Measurements from ENCODE around the gene ZP1.

Gene ZP1

DNA sequence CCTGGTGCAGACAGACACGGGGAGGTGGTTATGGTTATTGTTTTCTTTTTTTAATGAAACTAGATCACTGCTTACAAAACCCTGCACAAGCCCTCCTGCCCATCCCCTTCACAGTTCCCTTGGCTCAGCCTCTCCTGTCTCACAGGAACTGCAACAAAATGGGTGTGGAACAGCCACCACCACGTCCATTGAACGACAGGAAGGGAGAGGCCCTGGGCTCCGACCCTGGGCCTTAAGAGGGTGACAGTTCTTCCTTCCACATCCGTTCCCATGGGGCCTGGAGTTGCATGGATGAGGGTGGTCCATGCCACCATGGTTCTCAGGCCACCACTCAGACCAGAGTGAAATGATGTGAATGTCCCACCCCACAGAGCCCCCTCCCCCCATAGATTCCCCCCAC is 23.4 kb downstream of the ZP1 start:
- TF ChIP-seq ZNF274 (IDR thresholded peaks at IDR 0.05; ENCODE audit: low read depth, low read length): no peak
- no peak overlapping the region for H3K4me3 ChIP-seq (ENCODE audit: low read length)

DNA sequence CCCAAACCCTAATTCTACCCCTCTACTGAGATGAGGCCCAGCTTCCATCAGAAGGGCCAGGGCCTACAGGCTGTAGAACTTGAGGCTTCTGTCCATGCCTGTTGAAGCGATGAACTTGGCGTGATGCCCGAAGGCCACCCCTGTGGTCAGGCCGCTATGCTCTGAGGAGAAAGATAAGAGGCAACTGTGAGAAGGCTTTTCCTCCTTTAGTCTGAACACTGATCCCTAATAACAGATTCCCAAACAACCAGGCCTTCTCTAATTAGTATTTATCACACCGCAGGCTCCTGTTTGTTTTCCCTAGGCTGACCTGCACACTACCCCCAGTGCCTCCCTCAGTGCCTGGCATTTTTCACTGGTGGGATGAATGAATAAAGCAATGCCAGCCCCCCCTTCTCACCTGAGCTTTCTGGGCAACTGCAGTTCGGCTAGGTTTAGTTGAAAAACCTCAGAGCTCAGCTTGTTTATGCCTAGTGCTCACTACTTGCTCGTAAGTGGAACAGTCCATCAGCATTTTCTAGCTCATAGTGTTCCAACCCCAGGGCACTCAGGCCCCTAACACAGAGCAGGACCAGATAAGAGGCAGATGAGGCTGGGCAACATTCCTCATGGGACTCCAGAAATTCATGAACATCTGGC is 23.9 kb downstream of the ZP1 start:
- TF ChIP-seq ZNF274 (IDR thresholded peaks at IDR 0.05; ENCODE audit: low read depth, low read length): no peak
- H3K4me3 ChIP-seq (ENCODE audit: low read length): no peak overlapping the region

DNA sequence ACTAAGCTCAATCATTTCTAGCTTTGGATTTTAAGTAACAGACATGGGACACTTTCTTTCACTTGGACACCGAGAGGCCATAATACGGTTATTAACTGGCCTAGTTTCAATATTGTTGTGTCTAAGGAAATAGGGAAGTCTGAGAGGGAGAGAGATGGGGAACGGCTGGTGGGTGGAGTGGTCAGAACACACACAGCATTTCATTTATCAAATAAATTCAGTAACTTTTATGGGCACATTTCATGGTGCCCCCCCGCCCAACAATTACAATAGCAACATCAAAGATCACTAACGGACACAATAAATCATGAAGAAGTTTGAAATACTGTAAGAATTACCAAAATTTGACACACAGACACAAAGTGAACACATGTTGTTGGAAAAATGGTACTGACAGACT is 28.3 kb downstream of the ZP1 start:
- H3K4me3 ChIP-seq (ENCODE audit: low read length): no peak overlapping the region
- TF ChIP-seq ZNF274 (IDR thresholded peaks at IDR 0.05; ENCODE audit: low read depth, low read length): no peak

DNA sequence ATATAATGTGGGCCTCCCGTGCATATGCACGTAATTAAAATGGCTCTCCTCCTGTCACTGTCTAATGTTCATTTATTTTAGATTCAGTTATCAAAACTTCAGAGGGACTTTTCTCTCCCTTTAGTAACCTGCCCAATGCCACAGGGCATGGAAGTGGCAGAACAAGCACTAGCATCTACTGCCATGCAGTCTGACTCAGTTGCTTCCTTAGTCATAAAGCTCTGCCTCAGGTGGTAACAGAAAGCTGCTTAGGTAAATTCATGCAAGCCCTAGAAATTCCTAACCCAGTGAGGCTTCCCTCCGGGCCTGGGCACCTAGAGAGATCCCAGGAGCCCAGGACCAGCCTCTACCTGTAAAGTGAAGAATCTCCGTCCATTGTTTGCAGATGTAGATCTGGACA is 30.2 kb downstream of the ZP1 start:
- no peak overlapping the region for H3K4me3 ChIP-seq (ENCODE audit: low read length)
- no peak for TF ChIP-seq ZNF274 (IDR thresholded peaks at IDR 0.05; ENCODE audit: low read depth, low read length)

DNA sequence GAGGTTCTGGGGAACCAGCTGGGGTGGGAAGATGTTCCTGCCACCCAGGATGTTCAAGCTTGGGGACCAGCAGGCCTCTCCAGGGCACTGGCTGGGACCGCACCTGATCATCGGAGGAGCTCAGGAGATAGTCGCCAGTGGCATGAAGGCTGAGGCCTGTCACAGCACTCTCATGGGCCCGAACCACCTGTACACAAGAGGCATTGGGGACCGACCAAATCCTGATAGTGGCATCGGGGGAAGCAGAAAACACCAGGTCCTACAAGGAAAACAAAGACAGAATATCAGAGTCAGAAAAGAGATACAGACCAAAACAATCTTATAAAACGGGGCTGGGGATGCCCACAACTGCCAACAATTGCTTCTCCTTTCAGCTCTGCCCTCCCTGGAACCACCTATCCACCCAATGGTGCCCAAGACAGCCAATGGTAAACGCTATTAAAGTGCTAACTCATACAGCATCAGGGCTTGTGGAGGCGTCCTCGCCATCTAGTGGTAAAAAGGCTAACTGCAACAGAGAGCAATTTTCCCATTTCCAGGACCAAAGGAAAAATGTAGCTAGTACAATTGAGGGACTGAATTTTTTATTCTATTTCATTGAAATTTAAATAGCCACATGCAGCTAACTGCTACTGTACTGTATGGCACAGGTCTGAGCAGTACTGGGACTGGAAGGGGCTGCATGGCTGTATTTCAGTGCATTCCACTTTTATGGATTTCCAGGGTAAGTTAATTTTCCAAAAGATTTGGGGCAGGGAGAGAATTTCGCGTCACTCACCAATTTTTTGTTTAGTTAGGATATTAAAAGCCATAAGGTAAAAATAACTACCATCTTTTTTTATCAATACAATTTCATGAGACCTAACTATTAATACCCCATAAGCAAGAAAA is 31.9 kb downstream of the ZP1 start:
- TF ChIP-seq ZNF274 (IDR thresholded peaks at IDR 0.05; ENCODE audit: low read depth, low read length): no peak
- H3K4me3 ChIP-seq (ENCODE audit: low read length): no peak overlapping the region

DNA sequence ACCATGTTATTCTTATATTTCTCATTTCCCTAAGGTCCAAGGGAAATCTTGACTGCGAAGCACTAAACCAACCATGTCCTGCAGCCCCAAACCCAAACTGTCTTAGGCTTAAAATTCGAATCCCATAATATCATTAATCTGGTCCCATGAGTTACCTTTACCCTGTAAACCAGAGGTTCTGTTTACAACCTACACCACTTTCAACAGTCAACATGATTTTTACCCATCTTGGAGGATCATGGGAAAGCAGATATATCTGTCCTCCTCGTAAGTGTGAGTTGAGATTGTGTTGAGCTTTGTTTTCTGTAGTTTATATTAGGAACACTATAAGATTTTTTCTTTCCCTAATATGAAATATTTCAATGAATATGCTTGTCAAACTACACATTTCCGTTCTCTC is 32.6 kb downstream of the ZP1 start:
- no peak for TF ChIP-seq ZNF274 (IDR thresholded peaks at IDR 0.05; ENCODE audit: low read depth, low read length)
- H3K4me3 ChIP-seq (ENCODE audit: low read length): no peak overlapping the region

DNA sequence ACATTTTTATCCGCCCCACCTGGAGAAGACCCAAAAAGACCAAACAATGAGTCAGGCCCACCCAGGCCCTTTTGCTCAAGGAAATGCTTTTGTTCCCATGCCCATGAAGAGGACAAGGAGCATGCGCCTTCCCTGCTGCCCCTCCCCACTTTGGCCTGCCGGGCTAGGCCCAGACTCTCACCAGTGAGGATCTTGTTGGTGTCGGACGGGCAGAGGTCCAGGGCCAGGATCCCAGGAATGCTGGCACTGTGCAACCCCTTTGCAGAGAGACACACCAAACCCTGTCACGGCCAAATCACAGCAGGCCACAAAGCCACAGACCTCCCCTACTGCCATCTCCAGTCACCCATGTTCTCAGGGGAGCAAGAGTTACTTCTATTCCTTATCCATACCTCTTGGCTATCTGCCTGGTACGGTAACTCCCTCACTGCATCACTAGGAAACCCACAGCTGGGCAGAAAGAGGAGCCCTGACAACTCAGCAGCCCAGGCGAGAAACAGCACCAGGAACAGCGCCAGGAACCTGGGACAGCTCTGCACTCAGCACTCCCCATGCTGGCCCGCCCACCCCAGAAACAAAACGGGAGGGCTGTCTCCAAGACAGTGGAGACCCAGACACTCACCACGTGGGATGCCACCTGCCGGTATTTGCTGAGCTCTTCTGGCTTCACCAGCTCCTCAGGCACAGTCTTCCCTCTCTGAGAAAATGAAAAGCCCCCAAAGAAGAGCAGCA is 33.5 kb downstream of the ZP1 start:
- TF ChIP-seq ZNF274 (IDR thresholded peaks at IDR 0.05; ENCODE audit: low read depth, low read length): no peak
- H3K4me3 ChIP-seq (ENCODE audit: low read length): no peak overlapping the region

DNA sequence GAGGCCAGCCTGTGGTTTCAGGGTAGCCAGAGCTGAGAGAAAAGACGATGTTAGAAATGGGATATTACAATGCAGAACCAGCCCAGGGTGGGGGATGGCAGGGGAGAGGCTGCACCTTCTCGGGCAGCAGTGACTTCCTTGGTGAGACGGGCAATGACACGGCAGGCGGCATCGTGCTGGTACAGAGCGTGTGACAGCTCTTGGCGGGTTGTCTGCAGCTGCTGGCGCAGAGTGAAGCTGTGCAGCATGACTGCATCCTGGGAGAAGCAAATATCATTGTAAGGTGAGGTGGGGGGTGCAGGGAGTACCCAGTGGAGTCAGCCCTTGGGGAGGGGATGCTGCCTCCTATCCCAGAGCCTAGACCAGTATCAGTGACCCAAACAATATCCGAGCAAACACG is 35.3 kb downstream of the ZP1 start:
- no peak overlapping the region for H3K4me3 ChIP-seq (ENCODE audit: low read length)
- no peak for TF ChIP-seq ZNF274 (IDR thresholded peaks at IDR 0.05; ENCODE audit: low read depth, low read length)

DNA sequence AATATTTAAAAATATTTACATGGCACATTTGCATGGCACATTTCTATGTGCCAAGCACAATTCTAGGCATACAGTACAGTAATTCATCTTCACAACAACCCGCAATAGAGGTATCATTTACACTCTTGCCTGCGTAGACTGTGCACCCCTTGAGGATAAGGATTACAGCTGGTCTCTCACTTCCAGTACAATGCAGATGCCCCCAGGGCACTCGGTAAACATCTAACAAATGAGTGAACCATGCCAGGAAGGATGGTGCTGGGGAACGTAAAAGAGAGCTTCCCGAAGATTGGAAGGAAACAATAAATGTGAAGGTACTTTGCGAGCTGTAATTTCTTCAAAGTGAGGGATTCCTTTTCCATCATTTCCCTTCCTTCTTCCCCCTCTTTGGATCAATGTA is 37.7 kb downstream of the ZP1 start:
- TF ChIP-seq ZNF274 (IDR thresholded peaks at IDR 0.05; ENCODE audit: low read depth, low read length): no peak
- peak overlapping the region; percentile 96 for H3K4me3 ChIP-seq (ENCODE audit: low read length)

DNA sequence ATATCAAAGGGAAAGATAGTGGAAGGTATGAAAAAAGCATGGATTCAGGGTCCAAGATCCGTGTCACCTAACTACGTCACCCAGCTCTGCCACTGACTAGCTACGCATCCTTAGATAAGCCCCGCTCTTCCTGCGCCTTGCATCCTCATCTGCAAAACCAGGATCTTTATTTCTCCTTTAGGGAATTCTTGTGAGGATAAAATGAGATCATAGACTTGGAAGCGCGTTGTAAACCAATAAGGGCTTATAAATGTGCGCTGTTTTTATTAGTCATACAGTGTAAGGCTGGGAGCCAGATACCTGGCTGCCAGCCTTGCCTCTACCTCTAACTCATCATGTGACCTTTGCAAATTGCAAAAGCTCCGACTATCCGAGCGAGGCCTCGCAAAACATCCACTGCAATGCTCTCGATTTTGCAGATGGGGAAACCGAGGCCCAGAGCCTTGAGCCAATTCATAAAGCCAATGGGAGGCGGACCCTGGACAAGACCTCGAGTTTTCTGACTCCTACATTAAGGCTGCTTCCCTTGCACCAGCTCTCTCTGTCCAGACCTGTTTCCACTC is 38.3 kb downstream of the ZP1 start:
- TF ChIP-seq ZNF274 (IDR thresholded peaks at IDR 0.05; ENCODE audit: low read depth, low read length): no peak
- peak overlapping the region; percentile 96 for H3K4me3 ChIP-seq (ENCODE audit: low read length)

DNA sequence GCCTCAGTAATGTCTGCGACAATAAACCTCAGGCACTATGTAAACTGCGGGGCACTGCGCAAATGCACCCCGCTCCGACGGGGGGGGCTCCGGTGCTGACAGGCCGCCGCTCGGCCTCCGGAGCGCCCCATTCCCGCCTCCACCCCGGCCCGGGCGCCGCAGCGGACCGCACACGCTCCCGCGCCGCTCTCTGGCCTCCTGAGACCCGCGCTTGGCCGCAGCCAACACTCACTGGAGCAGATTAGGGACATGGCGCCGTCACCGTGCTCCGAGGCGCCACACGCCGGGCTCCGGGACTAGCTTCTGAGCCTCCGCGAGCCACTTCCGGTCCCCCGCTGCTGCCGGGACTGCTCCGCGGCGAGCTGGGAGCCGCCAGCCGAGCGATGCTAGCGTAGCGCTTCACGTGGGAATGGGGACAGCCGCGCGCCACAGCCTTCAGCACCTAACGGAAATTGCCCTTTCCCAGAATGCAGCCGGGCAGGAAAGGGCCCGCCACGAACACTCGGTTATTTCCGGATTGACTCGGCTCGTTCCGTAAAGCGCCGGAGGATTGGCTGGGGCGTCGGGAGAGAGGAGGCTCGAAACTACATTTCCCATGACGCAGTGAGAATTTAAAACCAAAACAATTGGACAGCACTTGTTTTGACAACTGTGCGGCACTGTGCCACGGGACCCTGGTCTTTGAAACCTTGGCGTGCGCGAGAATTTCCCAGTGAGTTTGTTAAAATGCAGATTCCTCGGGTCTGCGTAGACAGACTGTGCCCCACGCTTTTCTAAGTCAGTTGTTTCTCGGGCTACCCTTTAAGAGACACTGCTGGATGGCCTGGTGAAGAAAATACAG is 39.0 kb downstream of the ZP1 start, which contains the start of gene PRPF19:
Gene PRPF19 (minus strand): TSS at position 454 of the 841 bp plus-strand sequence. CDS start 203 bp downstream, at position 251.
- no peak for TF ChIP-seq ZNF274 (IDR thresholded peaks at IDR 0.05; ENCODE audit: low read depth, low read length)
- H3K4me3 ChIP-seq (ENCODE audit: low read length): peak within 1 kb of the TSS; percentile 96

DNA sequence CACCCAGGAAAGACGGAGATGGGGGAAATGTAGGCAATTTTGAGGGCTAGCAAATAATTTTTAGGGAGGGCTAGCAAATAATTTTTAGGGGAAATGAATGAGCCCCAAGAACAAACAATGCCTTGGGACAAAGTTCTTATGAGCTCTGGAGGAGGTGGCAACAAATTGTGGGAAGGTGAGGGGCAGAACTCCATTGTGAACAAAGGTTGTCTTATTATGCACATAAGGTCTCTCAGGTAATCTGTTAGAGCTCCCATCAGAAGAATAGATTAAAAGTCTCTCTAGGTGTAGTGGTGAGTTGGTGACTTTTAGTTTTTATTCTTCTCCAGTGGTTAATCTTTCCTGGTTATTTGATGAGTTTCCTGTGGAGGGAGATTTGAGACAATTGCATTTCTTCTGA is 41.5 kb downstream of the ZP1 start:
- no peak for TF ChIP-seq ZNF274 (IDR thresholded peaks at IDR 0.05; ENCODE audit: low read depth, low read length)
- no peak overlapping the region for H3K4me3 ChIP-seq (ENCODE audit: low read length)

DNA sequence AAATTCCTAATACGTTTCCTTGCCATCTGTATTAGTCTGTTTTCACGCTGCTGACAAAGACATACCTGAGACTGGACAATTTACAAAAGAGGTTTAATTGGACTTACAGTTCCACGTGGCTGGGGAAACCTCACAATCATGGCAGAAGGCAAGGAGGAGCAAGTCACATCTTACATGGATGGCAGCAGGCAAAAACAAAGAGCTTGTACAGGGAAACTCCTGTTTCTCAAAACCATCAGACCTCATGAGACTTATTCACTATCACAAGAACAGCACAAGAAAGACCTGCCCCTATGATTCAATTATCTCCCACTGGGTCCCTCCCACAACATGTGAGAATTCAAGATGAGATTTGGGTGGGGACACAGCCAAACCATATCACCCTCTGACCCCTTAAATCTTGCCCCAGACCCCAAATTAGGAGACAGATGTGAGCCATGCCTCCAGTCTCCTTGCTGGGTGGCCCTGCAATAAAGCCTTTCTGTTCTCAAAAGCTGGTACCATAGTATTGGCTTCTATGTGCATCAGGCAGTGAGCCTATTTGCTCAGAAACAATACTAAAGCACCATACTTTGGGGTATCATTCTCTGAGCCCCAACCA is 42.4 kb downstream of the ZP1 start:
- peak overlapping the region; percentile 25; the same call in 1 of the 2 replicates for H3K4me3 ChIP-seq (ENCODE audit: low read length)

Measured in GM08714 (cell line).